GM19452 (cell line): ENCODE results near the gene PI3.
"Not testable (repeated sequence)": the region's sequence is repeated elsewhere in the genome, so short reads cannot be mapped to it uniquely, and the experiment has no call there.

Experiments used
- ATAC-seq: cut with Tn5 transposase; IDR thresholded peaks from one replicate; pipeline ENCODE4 v1.9.1; 2021; ENCODE audit not compliant: unreplicated experiment

Gene PI3

GRCh38 chr20:45174434-45175364 lies at the start of gene PI3:
Gene PI3, plus strand, starts transcription at chr20:45174902. Its CDS starts 21 bp downstream, at chr20:45174923.
- no peak for ATAC-seq

GRCh38 chr20:45128099-45128498 lies 46.6 kb upstream of the PI3 start:
- no peak for ATAC-seq

- ATAC-seq = no peak
Observed at GRCh38 chr20:45136911-45137310, 37.8 kb upstream of the PI3 start.

- ATAC-seq = no peak
Observed at GRCh38 chr20:45138561-45139300, 36.0 kb upstream of the PI3 start.

GRCh38 chr20:45139733-45140375 lies 34.8 kb upstream of the PI3 start:
- not testable (repeated sequence) for ATAC-seq

GRCh38 chr20:45140836-45141235 lies 33.9 kb upstream of the PI3 start:
- no peak for ATAC-seq

GRCh38 chr20:45149062-45149461 lies 25.6 kb upstream of the PI3 start:
- ATAC-seq = no peak

- ATAC-seq = no peak
Observed at GRCh38 chr20:45152405-45152804, 22.3 kb upstream of the PI3 start.

GRCh38 chr20:45153147-45153546 lies 21.6 kb upstream of the PI3 start:
- no peak for ATAC-seq

- ATAC-seq = no peak
Observed at GRCh38 chr20:45153752-45154151, 20.9 kb upstream of the PI3 start.

GRCh38 chr20:45154183-45154582 lies 20.5 kb upstream of the PI3 start:
- ATAC-seq = no peak

- ATAC-seq = not testable (repeated sequence)
Observed at GRCh38 chr20:45154794-45155193, 19.9 kb upstream of the PI3 start.

GRCh38 chr20:45156713-45157112 lies 18.0 kb upstream of the PI3 start:
- ATAC-seq = no peak

GRCh38 chr20:45157962-45158361 lies 16.7 kb upstream of the PI3 start:
- ATAC-seq = no peak

- ATAC-seq = no peak
Observed at GRCh38 chr20:45163083-45163803, 11.5 kb upstream of the PI3 start.

- no peak for ATAC-seq
Observed at GRCh38 chr20:45164906-45165305, 9.8 kb upstream of the PI3 start.

- ATAC-seq = no peak
Observed at GRCh38 chr20:45173522-45173921, 1.2 kb upstream of the PI3 start.

- no peak for ATAC-seq
Observed at GRCh38 chr20:45176526-45177267, 2.0 kb downstream of the PI3 start.

- ATAC-seq = no peak
Observed at GRCh38 chr20:45179166-45179565, 4.5 kb downstream of the PI3 start.

GRCh38 chr20:45181639-45182038 lies 6.9 kb downstream of the PI3 start:
- no peak for ATAC-seq
